Glomerular visceral epithelial cell (primary cell): ENCODE data around the gene SCYL1.

Experiments
- DNase-seq: peaks from one replicate; pipeline ENCODE4 v3.0.0-alpha.2; 2016; ENCODE audit errors: extremely low spot score

The SCYL1 gene

DNA sequence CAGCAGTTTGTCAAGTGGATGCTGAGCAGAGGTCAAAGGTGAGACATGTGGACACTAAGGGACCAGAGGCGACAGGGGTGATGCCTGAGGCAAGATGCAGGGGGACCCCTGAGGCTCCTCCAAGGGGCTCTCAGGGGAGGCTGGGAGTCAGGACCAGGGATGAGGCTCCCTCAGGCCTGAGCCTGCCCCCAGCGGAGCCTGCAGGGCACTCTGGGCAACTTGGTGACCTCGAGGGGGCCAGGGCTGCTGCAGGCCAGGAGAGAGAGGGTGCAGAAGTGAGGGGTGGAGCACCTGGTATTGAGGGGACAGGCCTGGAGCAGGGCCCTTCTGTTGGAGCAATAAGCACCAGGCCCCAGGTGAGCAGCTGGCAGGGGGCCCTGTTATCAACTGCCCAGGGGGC lies 57.0 kb downstream of the SCYL1 start:
- no peak for DNase-seq

DNA sequence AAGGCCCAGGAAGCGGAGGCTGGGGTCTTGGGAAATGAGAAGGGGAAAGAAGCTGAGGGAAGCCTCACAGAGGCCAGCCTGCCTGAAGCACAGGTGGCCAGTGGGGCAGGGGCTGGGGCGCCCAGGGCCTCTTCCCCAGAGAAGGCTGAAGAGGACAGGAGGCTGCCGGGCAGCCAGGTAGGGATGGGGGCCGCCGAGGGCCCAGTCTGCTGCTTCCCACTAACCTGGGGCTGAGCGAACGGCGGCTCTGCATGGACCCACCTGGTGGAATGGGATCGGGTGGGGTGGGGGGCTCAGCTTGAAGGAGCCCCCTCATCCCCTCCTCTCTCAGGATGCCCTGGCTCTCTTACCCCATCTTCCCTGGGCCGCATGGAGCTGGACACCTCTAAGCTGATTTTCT lies 58.7 kb downstream of the SCYL1 start:
- no peak for DNase-seq

DNA sequence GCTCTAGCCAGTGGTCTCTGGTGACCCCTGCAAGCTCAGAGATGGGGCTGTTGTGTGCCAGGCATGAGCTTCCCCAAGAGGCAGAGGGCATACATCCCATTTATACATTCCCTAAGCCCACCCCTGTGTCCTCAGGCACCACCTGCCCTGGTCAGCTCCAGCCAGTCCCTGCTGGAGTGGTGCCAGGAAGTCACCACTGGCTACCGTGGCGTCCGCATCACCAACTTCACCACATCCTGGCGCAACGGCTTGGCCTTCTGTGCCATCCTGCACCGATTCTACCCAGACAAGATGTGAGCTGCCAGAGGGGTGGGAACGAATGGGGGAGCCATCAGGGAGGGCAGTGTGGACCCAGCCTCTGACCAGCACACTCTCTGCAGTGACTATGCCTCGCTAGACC lies 59.2 kb downstream of the SCYL1 start:
- no peak for DNase-seq

DNA sequence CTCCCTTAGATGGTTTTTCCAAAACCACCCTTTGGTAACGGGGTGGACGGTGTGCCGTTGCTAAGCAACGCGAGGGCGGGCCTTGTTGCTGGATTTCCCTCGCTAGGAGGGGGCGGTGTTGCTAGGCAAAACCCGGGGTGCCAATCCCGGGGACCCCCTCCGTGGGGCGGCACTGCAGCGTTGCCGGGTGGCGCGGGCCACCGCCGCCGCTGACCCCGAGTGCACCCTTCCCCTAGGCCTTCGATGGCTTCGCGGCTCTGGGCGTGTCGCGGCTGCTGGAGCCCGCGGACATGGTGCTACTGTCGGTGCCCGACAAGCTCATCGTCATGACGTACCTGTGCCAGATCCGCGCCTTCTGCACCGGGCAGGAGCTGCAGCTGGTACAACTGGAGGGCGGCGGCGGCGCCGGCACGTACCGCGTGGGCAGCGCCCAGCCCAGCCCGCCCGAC lies 59.9 kb downstream of the SCYL1 start:
- no peak for DNase-seq

DNA sequence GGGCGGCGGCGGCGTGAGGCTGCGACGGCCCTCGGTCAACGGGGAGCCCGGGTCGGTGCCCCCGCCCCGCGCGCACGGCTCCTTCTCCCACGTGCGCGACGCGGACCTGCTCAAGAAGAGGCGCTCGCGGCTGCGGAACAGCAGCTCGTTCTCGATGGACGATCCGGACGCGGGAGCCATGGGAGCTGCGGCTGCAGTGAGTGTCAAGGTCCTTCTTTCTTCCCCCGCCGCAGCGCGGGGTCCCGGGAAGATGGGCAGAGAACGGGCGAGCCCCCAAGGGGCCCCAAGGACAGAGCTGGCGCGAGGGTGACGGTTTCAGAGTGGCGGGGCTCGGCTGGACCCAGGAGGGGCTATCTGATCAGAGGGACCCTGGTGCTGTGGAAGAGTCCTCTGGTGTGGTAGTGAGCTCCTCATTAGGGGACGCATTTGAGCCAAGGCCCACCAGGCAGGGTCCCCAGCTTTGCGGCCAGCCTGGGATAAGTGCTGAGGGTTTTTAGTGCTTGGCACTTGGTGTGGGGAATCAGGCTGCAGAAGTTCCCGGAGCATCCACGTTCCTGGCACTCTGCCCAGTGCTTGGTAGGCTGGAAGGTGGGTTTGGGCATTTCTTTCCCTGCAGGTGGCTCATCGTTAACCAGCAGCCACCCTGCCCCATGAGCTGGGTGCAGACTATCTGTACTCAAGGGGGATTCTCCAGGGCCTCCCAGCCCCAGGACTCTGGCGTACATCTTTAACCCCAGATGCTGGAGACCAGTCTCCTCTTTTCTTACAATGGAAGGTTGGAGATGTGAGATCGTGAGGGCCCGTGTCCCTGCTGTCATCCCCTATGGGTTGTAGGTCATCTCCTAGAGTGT lies 60.7 kb downstream of the SCYL1 start:
- DNase-seq, result no peak

DNA sequence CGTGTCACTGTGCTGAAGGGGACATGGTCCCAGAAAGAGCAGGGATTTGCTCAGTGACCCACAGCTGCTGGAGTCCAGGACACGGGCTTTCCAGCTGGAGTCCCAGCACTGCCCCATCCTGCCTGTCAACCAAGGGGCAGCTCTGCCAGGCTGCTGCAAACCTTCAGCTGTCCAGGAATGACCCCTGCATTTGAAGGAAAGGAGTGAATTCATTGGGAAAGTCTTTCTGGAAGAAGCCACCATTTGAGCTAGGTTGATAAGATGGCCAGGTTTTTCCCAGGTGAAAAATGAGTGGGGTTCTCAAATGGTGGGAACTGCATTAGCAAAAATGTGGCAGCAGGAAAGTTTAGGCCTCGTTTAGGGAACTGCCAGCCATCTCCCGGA lies 61.4 kb downstream of the SCYL1 start:
- DNase-seq, result no peak

DNA sequence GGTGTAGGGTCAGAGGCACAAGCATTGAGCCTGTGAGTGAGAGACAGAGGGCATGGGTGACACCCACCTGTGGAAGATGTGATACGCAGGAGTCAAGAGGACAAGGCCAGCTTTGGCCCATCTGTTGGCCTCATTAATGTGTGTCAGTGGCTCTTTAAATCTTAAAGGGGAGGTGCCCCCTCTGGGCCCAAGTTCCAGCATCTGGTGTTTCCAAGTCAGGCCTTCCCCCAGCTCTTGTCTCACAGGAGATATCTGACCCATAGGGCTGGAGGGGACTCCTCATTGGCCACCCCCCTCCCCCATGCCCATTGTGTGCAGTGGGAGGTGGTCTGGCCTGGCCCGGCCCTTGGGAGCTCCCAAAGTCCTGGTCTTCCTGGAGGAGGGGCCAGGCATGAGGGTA lies 61.8 kb downstream of the SCYL1 start:
- DNase-seq, result no peak
